Peyer's patch (tissue), 4 donors: ENCODE data around the gene IRX5. TPM values are rescaled to one million over a fixed set of nuclear protein-coding genes. Genes with fewer than 3 reads are reported as not detected.

Experiments used
- DNase-seq, 3 donors: peaks; one replicate each; pipeline ENCODE4 v3.0.0-alpha.2; 2017 to 2019
- H3K27ac ChIP-seq, 4 donors: fragments of 200-600 bp; sonication (generic); one replicate each; pipeline ENCODE4 v1.5.1; 2016 to 2019
- H3K27me3 ChIP-seq, 2 donors: fragments of 200-600 bp; sonication (generic); one replicate each; pipeline ENCODE4 v1.5.1; 2019
- H3K36me3 ChIP-seq, 3 donors: fragments of 200-600 bp; sonication (generic); one replicate each; pipeline ENCODE4 v1.5.1; 2016 to 2019
- H3K4me1 ChIP-seq, 4 donors: fragments of 200-600 bp; sonication (generic); one replicate each; pipeline ENCODE4 v1.5.1; 2016 to 2019
- H3K4me3 ChIP-seq, 4 donors: fragments of 200-600 bp; sonication (generic); 1 replicate in 3 of 4; 2 replicates in 1 of 4; pipeline ENCODE4 v1.5.1; 2016 to 2019; ENCODE audit warnings: mild to moderate bottlenecking in 1 of 4
- H3K9me3 ChIP-seq, 4 donors: fragments of 200-600 bp; sonication (generic); one replicate each; pipeline ENCODE4 v1.5.1; 2016 to 2019; ENCODE audit warnings: mild to moderate bottlenecking in 1 of 4
- CTCF ChIP-seq, 6 experiments: fragments of 450-650 bp in 4 of 6; fragments of 200-600 bp in 2 of 6; sonication (generic) in 1 of 6; IDR thresholded peaks; one replicate each; pipeline ENCODE4 v1.5.1; 2017 to 2019; ENCODE audit warnings: antibody characterized with exemption in 6 of 6, mild to moderate bottlenecking in 3 of 6, moderate library complexity in 1 of 6
- POLR2A ChIP-seq, 2 donors: fragments of 450-650 bp; IDR thresholded peaks; one replicate each; pipeline ENCODE4 v1.5.1; 2017; ENCODE audit warnings: antibody characterized with exemption in 2 of 2, mild to moderate bottlenecking in 2 of 2, moderate library complexity in 2 of 2
- total RNA-seq, 4 donors: library from RNA; depleted of rRNA; stranded (reverse); fragments of >200 nt; gene quantifications; one replicate each; pipeline ENCODE4 v1.1.0, GENCODE V29; 2016

The IRX5 gene
- total RNA-seq, 4 donors from 2014 or later = not detected

GRCh38 chr16:54927125-54928015, 3.3 kb upstream of the IRX5 start:
- Histone ChIP-seq H3K27me3 (peaks cover 0 to 27% of the 10 kb centered on the region in 2 donors), H3K36me3 (no peaks in the 10 kb centered on the region), H3K4me3 (peak overlapping the region in 2 of 4 donors; percentile 63 to 69), H3K4me1 (peaks cover 3 to 33% (median 5%) of the 10 kb centered on the region in 4 donors), H3K27ac (no peak overlapping the region), H3K9me3 (peaks cover 0 to 10% (median 0%) of the 10 kb centered on the region in 4 donors)
- no peak for TF ChIP-seq POLR2A (IDR thresholded peaks at IDR 0.05)
- TF ChIP-seq CTCF (IDR thresholded peaks at IDR 0.05) = no peak
- no peak for DNase-seq

GRCh38 chr16:54928016-54928356, 2.7 kb upstream of the IRX5 start:
- no peak for DNase-seq
- peaks cover 3 to 33% (median 5%) of the 10 kb centered on the region in 4 donors for H3K4me1 ChIP-seq
- H3K36me3 ChIP-seq = no peaks in the 10 kb centered on the region
- H3K27me3 ChIP-seq = peaks cover 0 to 33% of the 10 kb centered on the region in 2 donors
- peak overlapping the region; percentile 42 to 69 (median 58) for H3K4me3 ChIP-seq
- H3K9me3 ChIP-seq = peaks cover 0 to 10% (median 0%) of the 10 kb centered on the region in 4 donors
- no peak overlapping the region for H3K27ac ChIP-seq
- no peak for TF ChIP-seq CTCF (IDR thresholded peaks at IDR 0.05)
- TF ChIP-seq POLR2A (IDR thresholded peaks at IDR 0.05) = no peak

GRCh38 chr16:54928411-54929089, 2.1 kb upstream of the IRX5 start:
- TF ChIP-seq CTCF (IDR thresholded peaks at IDR 0.05) = no peak
- TF ChIP-seq POLR2A (IDR thresholded peaks at IDR 0.05) = no peak
- Histone ChIP-seq H3K4me1 (peaks cover 3 to 37% (median 5%) of the 10 kb centered on the region in 4 donors), H3K36me3 (no peaks in the 10 kb centered on the region), H3K27ac (peak overlapping the region in 1 of 4 donors; percentile 46), H3K9me3 (peaks cover 0 to 10% (median 0%) of the 10 kb centered on the region in 4 donors), H3K27me3 (peaks cover 0 to 39% of the 10 kb centered on the region in 2 donors), H3K4me3 (peak overlapping the region; percentile 42 to 69 (median 58))
- no peak for DNase-seq

- Histone ChIP-seq H3K9me3 (peaks cover 0 to 10% (median 0%) of the 10 kb centered on the region in 4 donors), H3K27ac (peak overlapping the region in 1 of 4 donors; percentile 46), H3K4me1 (peaks cover 3 to 37% (median 5%) of the 10 kb centered on the region in 4 donors), H3K36me3 (no peaks in the 10 kb centered on the region), H3K4me3 (peak overlapping the region; percentile 42 to 69 (median 58)), H3K27me3 (peaks cover 0 to 41% of the 10 kb centered on the region in 2 donors)
- TF ChIP-seq POLR2A (IDR thresholded peaks at IDR 0.05) (no peak), CTCF (IDR thresholded peaks at IDR 0.05) (no peak)
- DNase-seq = peak; percentile 86 to 98 (median 97)
Measured at GRCh38 chr16:54929090-54930004, 1.3 kb upstream of the IRX5 start.

GRCh38 chr16:54930869-54931119, 129 bp downstream of the IRX5 start:
- peak overlapping the region; percentile 28 to 69 (median 58) for H3K4me3 ChIP-seq
- H3K9me3 ChIP-seq = peaks cover 0 to 10% (median 0%) of the 10 kb centered on the region in 4 donors
- H3K36me3 ChIP-seq = no peaks in the 10 kb centered on the region
- no peak for DNase-seq
- H3K27me3 ChIP-seq = peaks cover 0 to 56% of the 10 kb centered on the region in 2 donors
- no peak overlapping the region for H3K27ac ChIP-seq
- TF ChIP-seq CTCF (IDR thresholded peaks at IDR 0.05) = no peak
- TF ChIP-seq POLR2A (IDR thresholded peaks at IDR 0.05) = no peak
- peaks cover 3 to 37% (median 5%) of the 10 kb centered on the region in 4 donors for H3K4me1 ChIP-seq
